K562 (cell line): ENCODE results near the gene ZSWIM4. TPM values are rescaled to one million over a fixed set of nuclear protein-coding genes. Genes with fewer than 3 reads are reported as not detected.
A peak's percentile ranks its signal among the peaks of the same experiment; 100 is the strongest.

Source experiments
- ATAC-seq: fragments of 200-7000 bp; cut with Tn5 transposase; 3 replicates; pipeline ENCODE4 v1.9.1; 2020; ENCODE audit warnings: moderate library complexity
- BruUV-seq: library from RNA; stranded (reverse); fragments of 400-500 nt; replicated peaks from 2 replicates; lab custom pipeline; 2021; lab: Mats Ljungman, UMichigan
- CTCF ChIA-PET: fragments of 300-600 bp; formaldehyde crosslinking; extraction: SDS; loops from one replicate; lab custom pipeline; 2021; ENCODE audit warnings: low intra/inter-chr PET ratio; lab: Yijun Ruan, JAX
- POLR2A ChIA-PET: fragments of 300-600, 350-650 bp; sonication (Branson Sonifier 250); formaldehyde crosslinking; extraction: SDS; loops from one replicate; lab custom pipeline; 2021; ENCODE audit warnings: antibody characterized with exemption, inconsistent platforms; lab: Yijun Ruan, JAX
- DNase-seq, 4 experiments: peaks; one replicate each; pipeline versions ENCODE4 v3.0.0 to v3.0.0-alpha.2; 2011 to 2018; ENCODE audit warnings: low spot score in 3 of 4, mixed read lengths in 3 of 4; ENCODE audit errors: extremely low read depth in 1 of 4
- FAIRE-seq: peaks from 2 replicates; lab custom pipeline; 2011; peaks lifted over from hg19 to GRCh38; lab: Jason Lieb, UNC
- H2AFZ ChIP-seq: 2 replicates; pipeline ENCODE4 v1.6.0; 2011; ENCODE audit warnings: low read depth, low read length, control low read depth, inconsistent platforms
- H3K27ac ChIP-seq: fragments of 200-600 bp; 3 replicates; pipeline ENCODE4 v1.8.0; 2011; ENCODE audit warnings: low read depth, mild to moderate bottlenecking, control low read depth, inconsistent platforms, low read length, moderate library complexity, mixed read lengths; ENCODE audit errors: extremely low read depth
- H3K27me3 ChIP-seq, 2 experiments: fragments of 300-600 bp in 1 of 2; 2 replicates in 1 of 2; 3 replicates in 1 of 2; pipeline versions ENCODE4 v1.6.0 to v1.8.0; 2011; ENCODE audit warnings: inconsistent platforms in 2 of 2, low read length in 2 of 2, mild to moderate bottlenecking in 1 of 2, mixed read lengths in 1 of 2, moderate library complexity in 1 of 2; ENCODE audit not compliant: control insufficient read depth in 2 of 2, insufficient read depth in 2 of 2
- H3K36me3 ChIP-seq: fragments of 300-600 bp; 3 replicates; pipeline ENCODE4 v1.8.0; 2011; ENCODE audit warnings: mild to moderate bottlenecking, low read length, inconsistent platforms; ENCODE audit not compliant: control insufficient read depth, insufficient read depth
- H3K4me1 ChIP-seq, 2 experiments: fragments of 200-600 bp in 1 of 2; replicated peaks in 1 of 2; 2 replicates in 1 of 2; 3 replicates in 1 of 2; pipeline versions ENCODE4 v1.5.1 to v1.8.0; 2011; ENCODE audit warnings: inconsistent platforms in 2 of 2, low read length in 2 of 2, mild to moderate bottlenecking in 1 of 2, mixed read lengths in 1 of 2, moderate library complexity in 1 of 2; ENCODE audit not compliant: control insufficient read depth in 2 of 2, insufficient read depth in 2 of 2
- H3K4me2 ChIP-seq: 2 replicates; pipeline ENCODE4 v1.6.1; 2011; ENCODE audit warnings: low read length, control low read depth, inconsistent platforms, mixed read lengths; ENCODE audit not compliant: insufficient read depth
- H3K4me3 ChIP-seq: fragments of 200-600 bp; sonication (generic), shearing (Covaris generic); 2 replicates; pipeline ENCODE4 v1.5.1; 2016; ENCODE audit warnings: control low read depth, inconsistent platforms
- H3K79me2 ChIP-seq: fragments of 200-600 bp; 3 replicates; pipeline ENCODE4 v1.8.0; 2011; ENCODE audit warnings: low read length, inconsistent platforms; ENCODE audit not compliant: control insufficient read depth, insufficient read depth
- H3K9ac ChIP-seq, 2 experiments: 2 replicates each; pipeline versions ENCODE4 v1.6.0 to v1.6.1; 2011; ENCODE audit warnings: low read depth in 2 of 2, low read length in 2 of 2, control low read depth in 1 of 2, inconsistent platforms in 1 of 2, mild to moderate bottlenecking in 1 of 2, mixed read lengths in 1 of 2; ENCODE audit not compliant: insufficient read depth in 1 of 2
- H3K9me1 ChIP-seq: one replicate; pipeline ENCODE4 v1.6.0; 2011; ENCODE audit warnings: inconsistent platforms, mild to moderate bottlenecking, low read length, moderate library complexity; ENCODE audit not compliant: control insufficient read depth, insufficient read depth
- H3K9me3 ChIP-seq: replicated peaks from 2 replicates; pipeline ENCODE4 v1.5.1; 2011; ENCODE audit warnings: low read depth, low read length, inconsistent platforms; ENCODE audit not compliant: control insufficient read depth, insufficient read depth
- H4K20me1 ChIP-seq: replicated peaks from 2 replicates; pipeline ENCODE4 v1.6.1; 2011; ENCODE audit warnings: low read length, inconsistent platforms, mixed read lengths; ENCODE audit not compliant: control insufficient read depth, insufficient read depth
- FIP1L1 ChIP-seq: fragments of 200-400 bp; formaldehyde crosslinking; IDR thresholded peaks from 2 replicates; pipeline ENCODE4 v1.6.1; 2018; ENCODE audit warnings: mild to moderate bottlenecking, low read depth, low read length; ENCODE audit not compliant: poor library complexity, severe bottlenecking
- MAX ChIP-seq: sonication (generic); formaldehyde crosslinking; IDR thresholded peaks from 2 replicates; pipeline ENCODE4 v1.9.0; 2022; ENCODE audit warnings: mild to moderate bottlenecking, missing genetic modification reagents
- PKNOX1 ChIP-seq: fragments of 450-650 bp; IDR thresholded peaks from 2 replicates; pipeline ENCODE4 v1.6.1; 2016
- PYGO2 ChIP-seq: fragments of 450-650 bp; IDR thresholded peaks from 2 replicates; pipeline ENCODE4 v1.6.1; 2016; ENCODE audit warnings: mild to moderate bottlenecking, missing genetic modification characterization, moderate library complexity, missing compliant biosample characterization
- WGBS: fragments of 100-300 bp; shearing (Covaris generic); methylation state at CpG from one replicate; pipeline ENCODE4 v1.1.6; 2016; ENCODE audit warnings: low coverage, mixed read lengths; ENCODE audit not compliant: insufficient coverage; ENCODE audit errors: missing lambda C conversion rate; 5-methylcytosine and 5-hydroxymethylcytosine counted together
- in situ Hi-C: fragments of 300-500 bp; cut with MboI; formaldehyde crosslinking; loops from 4 replicates; pipeline ENCODE4 v1.15.0; 2018; ENCODE audit warnings: inconsistent platforms, mixed read lengths
- intact Hi-C: fragments of 100-400 bp; cut with micrococcal nuclease; formaldehyde crosslinking; loops from 2 replicates; pipeline ENCODE4 v1.14.2; 2022
- polyA plus RNA-seq, 8 experiments: library from polyadenylated mRNA; depleted of rRNA in 4 of 8; stranded (reverse) in 5 of 8; unstranded in 3 of 8; fragments of >200 nt; fragmentation: Nextera tagmentation in 2 of 8; fragmentation: Illumina TruSeq in 1 of 8; extraction: Ambion mirVana in 2 of 8; extraction: Trizol in 1 of 8; gene quantifications; 2 replicates each; pipeline versions ENCODE4 v1.2.1 to v1.2.3, GENCODE V29; 2011 to 2014; ENCODE audit warnings: inconsistent platforms in 1 of 8, missing spikeins in 1 of 8
- total RNA-seq, 7 experiments: library from RNA; depleted of rRNA in 6 of 7; stranded (reverse); fragments of >200 nt in 6 of 7; fragmentation: Illumina TruSeq in 2 of 7; extraction: Trizol in 2 of 7; gene quantifications; 2 replicates each; pipeline versions ENCODE4 v1.2.1 to v1.2.3, GENCODE V29; 2011 to 2021; ENCODE audit warnings: low replicate concordance in 1 of 7

ZSWIM4 gene
- total and polyA plus RNA-seq, 9 of the 15 experiments (the other 6 are each of a cell fraction or from before 2014, with no cell fraction given) = 0.25 to 3.7 (median 0.79) TPM; not detected in 2

GRCh38 chr19:13866463-13867046 is 71.3 kb downstream of the ZSWIM4 start:
- no peak for ATAC-seq
- in situ Hi-C loops = no loop called here
- DNase-seq = no peak
- Histone ChIP-seq H3K9me3 (no peaks in the 10 kb centered on the region; the same call in 1 of the 2 replicates), H3K36me3 (no peaks in the 10 kb centered on the region), H3K4me2 (no peak overlapping the region), H3K4me1 (peaks cover under 1 to 27% of the 10 kb centered on the region in 2 experiments; a peak in 3 of 5 replicates), H3K27me3 (peaks cover 14 to 25% of the 10 kb centered on the region in 2 experiments; a peak in 4 of 5 replicates), H3K9me1 (no peaks in the 10 kb centered on the region), H3K4me3 (no peak overlapping the region), H3K79me2 (no peaks in the 10 kb centered on the region), H3K9ac (no peak overlapping the region), H2AFZ (no peak overlapping the region), H3K27ac (no peak overlapping the region), H4K20me1 (peaks cover 5% of the 10 kb centered on the region; the same call in 1 of the 2 replicates)
- BruUV-seq = no TSS peak
- ChIA-PET POLR2A (no interaction called here), CTCF (no interaction called here)
- intact Hi-C loops = no loop called here
- FAIRE-seq = peak; percentile 40
- WGBS = 60% methylated on average over 15 of the region's 15 CpGs
- TF ChIP-seq FIP1L1 = no peak
- TF ChIP-seq MAX (CRISPR knock-in tag) = peak; percentile 41; the same call in 1 of the 2 replicates
- TF ChIP-seq PKNOX1 = 0 out of 2 replicates have a peak, but pooled peaks have one; percentile 24
- TF ChIP-seq PYGO2 (tag) = no peak
